ENCODE data around the gene CLEC2D.
"Not testable (repeated sequence)": the region's sequence is repeated elsewhere in the genome, so short reads cannot be mapped to it uniquely, and the experiment has no call there.

The CLEC2D gene

DNA sequence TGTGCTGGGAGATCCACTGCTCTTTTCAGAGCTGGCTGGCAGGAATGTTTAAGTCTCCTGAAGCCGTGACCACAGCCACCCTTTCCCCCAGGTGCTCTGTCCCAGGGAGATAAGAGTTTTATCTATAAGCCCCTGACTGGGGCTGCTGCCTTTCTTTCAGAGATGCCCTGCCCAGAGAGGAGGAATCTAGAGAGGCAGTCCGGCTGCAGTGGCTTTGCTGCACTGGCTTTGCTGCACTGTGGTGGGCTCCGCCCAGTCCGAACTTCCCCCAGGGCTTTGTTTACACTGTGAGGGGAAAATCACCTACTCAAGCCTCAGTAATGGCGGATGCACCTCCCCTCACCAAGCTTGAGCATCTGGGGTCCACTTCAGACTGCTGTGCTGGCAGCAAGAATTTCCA is 15.9 kb downstream of the CLEC2D start:
- peaks cover 17% of the 10 kb centered on the region for H3K36me3 ChIP-seq (ENCODE audit: control insufficient read depth, insufficient read depth, low read length)
- H3K9me3 ChIP-seq (ENCODE audit: control insufficient read depth, insufficient read depth, low read depth, low read length); H3K9ac ChIP-seq (ENCODE audit: low read length): not testable (repeated sequence)

DNA sequence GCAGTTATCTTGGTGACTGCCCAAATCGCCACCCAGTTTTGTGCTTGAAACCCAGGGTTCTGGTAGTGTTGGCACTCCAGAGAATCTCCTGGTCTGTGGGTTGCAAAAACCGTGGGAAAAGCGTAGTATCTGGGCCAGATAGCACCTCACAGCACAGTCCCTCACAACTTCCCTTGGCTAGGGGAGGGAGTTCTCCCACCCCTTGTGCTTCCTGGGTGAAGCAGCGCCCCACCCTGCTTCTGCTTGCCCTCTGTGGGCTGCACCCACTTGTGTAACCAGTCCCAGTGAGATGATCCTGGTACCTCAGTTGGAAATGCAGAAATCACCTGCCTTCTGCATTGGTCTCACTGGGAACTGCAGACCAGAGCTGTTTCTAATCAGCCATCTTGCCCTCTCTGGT is 16.4 kb downstream of the CLEC2D start:
- H3K27ac ChIP-seq (ENCODE audit: low read depth, low read length), result no peak overlapping the region
- H3K4me1 ChIP-seq (ENCODE audit: control insufficient read depth, insufficient read depth, low read length), result 0 out of 2 replicates have a peak, but pooled peaks cover 5% of the 10 kb centered on the region
- no peak overlapping the region for H3K9ac ChIP-seq (ENCODE audit: low read length)
- H3K9me3 ChIP-seq (ENCODE audit: control insufficient read depth, insufficient read depth, low read depth, low read length), result peaks cover 3% of the 10 kb centered on the region; the same call in 1 of the 2 replicates
- no peaks in the 10 kb centered on the region for H3K27me3 ChIP-seq (ENCODE audit: control insufficient read depth, insufficient read depth, low read length)
- H3K36me3 ChIP-seq (ENCODE audit: control insufficient read depth, insufficient read depth, low read length), result peaks cover 17% of the 10 kb centered on the region
- H3K4me3 ChIP-seq (ENCODE audit: low read depth, low read length), result no peak overlapping the region

More for the DNA sequence above, 15.9 kb downstream of the CLEC2D start:
- H3K4me3 ChIP-seq (ENCODE audit: low read depth, low read length); H3K27ac ChIP-seq (ENCODE audit: low read depth, low read length); H3K27me3 ChIP-seq (ENCODE audit: control insufficient read depth, insufficient read depth, low read length); H3K4me1 ChIP-seq (ENCODE audit: control insufficient read depth, insufficient read depth, low read length): not testable (repeated sequence)

- Histone ChIP-seq H3K9ac (ENCODE audit: low read length) (no peak overlapping the region), H3K36me3 (ENCODE audit: control insufficient read depth, insufficient read depth, low read length) (peaks cover 11% of the 10 kb centered on the region; the same call in 1 of the 2 replicates), H3K4me1 (ENCODE audit: control insufficient read depth, insufficient read depth, low read length) (0 out of 2 replicates have a peak, but pooled peaks cover 5% of the 10 kb centered on the region), H3K9me3 (ENCODE audit: control insufficient read depth, insufficient read depth, low read depth, low read length) (peaks cover 3% of the 10 kb centered on the region; the same call in 1 of the 2 replicates), H3K27ac (ENCODE audit: low read depth, low read length) (no peak overlapping the region), H3K4me3 (ENCODE audit: low read depth, low read length) (no peak overlapping the region), H3K27me3 (ENCODE audit: control insufficient read depth, insufficient read depth, low read length) (no peaks in the 10 kb centered on the region)
Observed at GRCh38 chr12:9687228-9687627, 17.7 kb downstream of the CLEC2D start.

DNA sequence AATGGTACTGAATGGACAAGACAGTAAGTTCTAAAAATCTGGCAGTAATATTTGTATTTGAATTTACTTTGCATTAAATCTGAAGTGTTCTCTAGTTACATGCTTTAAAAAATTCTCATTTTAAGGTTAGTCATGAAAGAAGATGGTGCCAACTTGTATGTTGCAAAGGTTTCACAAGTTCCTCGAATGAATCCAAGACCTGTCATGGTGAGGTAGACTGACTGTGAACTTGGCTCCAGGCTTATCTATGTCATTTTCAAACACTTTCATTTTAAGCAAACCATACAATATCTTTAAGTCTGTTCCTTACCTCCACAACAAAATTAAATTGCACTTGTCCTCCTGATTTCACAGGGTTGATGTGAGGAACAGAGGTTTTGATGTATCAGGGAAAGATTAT is 23.4 kb downstream of the CLEC2D start:
- H3K27ac ChIP-seq (ENCODE audit: low read depth, low read length), result no peak overlapping the region
- H3K4me3 ChIP-seq (ENCODE audit: low read depth, low read length), result no peak overlapping the region
- no peaks in the 10 kb centered on the region for H3K27me3 ChIP-seq (ENCODE audit: control insufficient read depth, insufficient read depth, low read length)
- peaks cover 12% of the 10 kb centered on the region for H3K9me3 ChIP-seq (ENCODE audit: control insufficient read depth, insufficient read depth, low read depth, low read length)
- H3K4me1 ChIP-seq (ENCODE audit: control insufficient read depth, insufficient read depth, low read length), result no peaks in the 10 kb centered on the region
- H3K36me3 ChIP-seq (ENCODE audit: control insufficient read depth, insufficient read depth, low read length), result peaks cover 30% of the 10 kb centered on the region
- no peak overlapping the region for H3K9ac ChIP-seq (ENCODE audit: low read length)

- H3K9me3 ChIP-seq (ENCODE audit: control insufficient read depth, insufficient read depth, low read depth, low read length), result peaks cover 12% of the 10 kb centered on the region
- H3K27ac ChIP-seq (ENCODE audit: low read depth, low read length), result no peak overlapping the region
- no peaks in the 10 kb centered on the region for H3K27me3 ChIP-seq (ENCODE audit: control insufficient read depth, insufficient read depth, low read length)
- no peak overlapping the region for H3K4me3 ChIP-seq (ENCODE audit: low read depth, low read length)
- peaks cover 23% of the 10 kb centered on the region for H3K36me3 ChIP-seq (ENCODE audit: control insufficient read depth, insufficient read depth, low read length)
- no peak overlapping the region for H3K9ac ChIP-seq (ENCODE audit: low read length)
- no peaks in the 10 kb centered on the region for H3K4me1 ChIP-seq (ENCODE audit: control insufficient read depth, insufficient read depth, low read length)
Observed at GRCh38 chr12:9694241-9694640, 24.7 kb downstream of the CLEC2D start.

DNA sequence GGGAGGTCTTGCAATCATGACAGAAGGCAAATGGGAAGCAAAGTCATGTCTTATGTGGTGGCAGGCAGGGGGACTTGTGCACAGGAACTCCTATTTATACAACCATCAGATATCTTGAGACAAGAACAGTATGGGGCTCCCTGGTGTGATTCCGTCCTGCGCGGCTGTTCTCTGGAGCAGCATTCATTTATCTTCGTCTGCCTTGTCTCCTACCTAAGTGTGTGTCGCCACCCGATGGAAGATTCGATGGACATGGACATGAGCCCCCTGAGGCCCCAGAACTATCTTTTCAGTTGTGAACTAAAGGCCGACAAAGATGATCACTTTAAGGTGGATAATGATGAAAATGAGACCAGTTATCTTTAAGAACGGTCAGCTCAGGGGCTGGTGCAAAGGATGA is 25.6 kb downstream of the CLEC2D start:
- Histone ChIP-seq H3K36me3 (ENCODE audit: control insufficient read depth, insufficient read depth, low read length) (peaks cover 20% of the 10 kb centered on the region), H3K9me3 (ENCODE audit: control insufficient read depth, insufficient read depth, low read depth, low read length) (peaks cover 12% of the 10 kb centered on the region)
- not testable (repeated sequence) for H3K27me3 ChIP-seq (ENCODE audit: control insufficient read depth, insufficient read depth, low read length); H3K27ac ChIP-seq (ENCODE audit: low read depth, low read length); H3K9ac ChIP-seq (ENCODE audit: low read length); H3K4me3 ChIP-seq (ENCODE audit: low read depth, low read length); H3K4me1 ChIP-seq (ENCODE audit: control insufficient read depth, insufficient read depth, low read length)

DNA sequence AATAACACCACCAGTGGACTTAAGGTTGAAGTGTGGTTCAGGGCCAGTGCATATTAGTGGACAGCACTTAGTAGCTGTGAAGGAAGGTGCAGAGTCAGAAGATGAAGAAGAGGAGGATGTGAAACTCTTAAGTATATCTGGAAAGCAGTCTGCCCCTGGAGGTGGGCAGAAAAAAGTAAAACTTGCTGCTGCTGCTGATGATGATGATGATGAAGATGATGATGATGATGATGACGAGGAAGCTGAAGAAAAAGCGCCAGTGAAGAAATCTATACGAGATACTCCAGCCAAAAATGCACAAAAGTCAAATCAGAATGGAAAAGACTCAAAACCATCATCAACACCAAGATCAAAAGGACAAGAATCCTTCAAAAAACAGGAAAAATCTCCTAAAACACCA is 26.1 kb downstream of the CLEC2D start:
- H3K27ac ChIP-seq (ENCODE audit: low read depth, low read length); H3K9ac ChIP-seq (ENCODE audit: low read length); H3K4me1 ChIP-seq (ENCODE audit: control insufficient read depth, insufficient read depth, low read length); H3K27me3 ChIP-seq (ENCODE audit: control insufficient read depth, insufficient read depth, low read length); H3K4me3 ChIP-seq (ENCODE audit: low read depth, low read length): not testable (repeated sequence)
- Histone ChIP-seq H3K36me3 (ENCODE audit: control insufficient read depth, insufficient read depth, low read length) (peaks cover 20% of the 10 kb centered on the region), H3K9me3 (ENCODE audit: control insufficient read depth, insufficient read depth, low read depth, low read length) (peaks cover 15% of the 10 kb centered on the region)

DNA sequence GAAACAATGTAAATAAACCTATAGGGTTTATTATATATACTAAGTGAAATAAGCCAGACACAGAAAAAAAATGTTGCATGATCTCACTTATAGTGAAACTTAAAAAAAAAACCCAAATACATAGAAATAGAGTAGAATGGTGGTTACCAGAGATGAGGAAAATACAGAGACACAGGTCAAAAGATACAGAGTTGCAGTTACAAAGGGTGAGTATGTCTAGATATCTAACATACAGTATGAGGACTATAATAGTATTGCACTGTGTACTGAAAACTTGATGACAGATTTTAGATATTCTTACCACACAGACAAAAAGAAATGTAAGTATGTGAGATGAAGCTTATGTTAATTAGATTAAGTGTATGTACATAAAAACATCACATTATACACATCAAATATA is 28.1 kb downstream of the CLEC2D start:
- H3K27ac ChIP-seq (ENCODE audit: low read depth, low read length), result no peak overlapping the region
- H3K27me3 ChIP-seq (ENCODE audit: control insufficient read depth, insufficient read depth, low read length), result no peaks in the 10 kb centered on the region
- peaks cover 20% of the 10 kb centered on the region for H3K9me3 ChIP-seq (ENCODE audit: control insufficient read depth, insufficient read depth, low read depth, low read length)
- no peaks in the 10 kb centered on the region for H3K4me1 ChIP-seq (ENCODE audit: control insufficient read depth, insufficient read depth, low read length)
- H3K36me3 ChIP-seq (ENCODE audit: control insufficient read depth, insufficient read depth, low read length), result peaks cover 20% of the 10 kb centered on the region
- H3K9ac ChIP-seq (ENCODE audit: low read length), result no peak overlapping the region
- no peak overlapping the region for H3K4me3 ChIP-seq (ENCODE audit: low read depth, low read length)

DNA sequence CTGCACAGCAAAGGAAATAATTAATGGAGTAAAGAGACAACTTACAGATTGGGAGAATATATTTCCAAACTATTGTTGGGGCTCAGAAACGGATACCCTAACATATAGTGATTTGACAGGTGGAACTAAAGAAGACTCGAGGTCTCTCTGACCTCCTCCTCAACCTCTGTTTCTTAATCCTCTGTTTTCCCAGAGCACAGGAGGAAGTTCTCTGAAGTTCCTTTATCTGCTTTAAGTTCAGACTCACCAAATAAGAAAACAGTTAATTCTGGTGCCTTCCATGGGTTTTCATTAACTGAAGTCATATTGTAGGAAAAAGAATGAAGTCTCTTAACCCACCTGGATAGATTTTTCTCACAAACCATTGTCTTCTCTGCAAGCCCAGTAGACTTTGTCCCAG is 29.2 kb downstream of the CLEC2D start:
- Histone ChIP-seq H3K27ac (ENCODE audit: low read depth, low read length) (no peak overlapping the region), H3K36me3 (ENCODE audit: control insufficient read depth, insufficient read depth, low read length) (peaks cover 15% of the 10 kb centered on the region; the same call in 1 of the 2 replicates), H3K9ac (ENCODE audit: low read length) (no peak overlapping the region), H3K4me3 (ENCODE audit: low read depth, low read length) (no peak overlapping the region), H3K4me1 (ENCODE audit: control insufficient read depth, insufficient read depth, low read length) (no peaks in the 10 kb centered on the region), H3K9me3 (ENCODE audit: control insufficient read depth, insufficient read depth, low read depth, low read length) (peaks cover 20% of the 10 kb centered on the region), H3K27me3 (ENCODE audit: control insufficient read depth, insufficient read depth, low read length) (no peaks in the 10 kb centered on the region)

DNA sequence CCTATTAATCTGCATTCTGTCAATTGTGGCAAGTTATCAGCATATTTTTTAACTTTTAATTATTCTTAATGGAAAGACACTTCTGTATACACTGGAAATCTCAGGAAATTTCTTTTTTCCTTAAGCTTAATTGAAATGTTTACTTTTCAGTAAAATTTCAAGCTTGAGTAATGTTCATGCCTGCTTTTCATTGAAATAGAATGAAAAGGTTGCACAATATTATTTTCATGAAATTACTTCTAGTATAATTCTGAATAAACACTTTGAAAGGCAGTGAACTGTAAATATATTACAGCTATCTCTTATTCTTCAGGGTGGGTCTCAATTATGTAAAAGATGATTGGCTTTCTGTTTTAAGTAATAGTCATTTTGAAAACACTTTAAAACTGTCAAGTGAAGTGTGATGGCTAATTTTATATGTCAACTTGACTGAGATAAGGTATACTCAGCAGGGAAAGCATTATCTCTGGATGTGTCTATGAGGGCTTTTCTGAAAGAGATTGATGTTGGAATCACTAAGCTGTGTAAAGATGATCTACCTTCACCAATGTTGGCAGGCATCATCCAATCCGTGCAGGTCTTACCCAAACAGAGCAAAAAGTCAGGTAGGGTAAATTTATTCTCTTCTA is 29.9 kb downstream of the CLEC2D start:
- no peak overlapping the region for H3K27ac ChIP-seq (ENCODE audit: low read depth, low read length)

DNA sequence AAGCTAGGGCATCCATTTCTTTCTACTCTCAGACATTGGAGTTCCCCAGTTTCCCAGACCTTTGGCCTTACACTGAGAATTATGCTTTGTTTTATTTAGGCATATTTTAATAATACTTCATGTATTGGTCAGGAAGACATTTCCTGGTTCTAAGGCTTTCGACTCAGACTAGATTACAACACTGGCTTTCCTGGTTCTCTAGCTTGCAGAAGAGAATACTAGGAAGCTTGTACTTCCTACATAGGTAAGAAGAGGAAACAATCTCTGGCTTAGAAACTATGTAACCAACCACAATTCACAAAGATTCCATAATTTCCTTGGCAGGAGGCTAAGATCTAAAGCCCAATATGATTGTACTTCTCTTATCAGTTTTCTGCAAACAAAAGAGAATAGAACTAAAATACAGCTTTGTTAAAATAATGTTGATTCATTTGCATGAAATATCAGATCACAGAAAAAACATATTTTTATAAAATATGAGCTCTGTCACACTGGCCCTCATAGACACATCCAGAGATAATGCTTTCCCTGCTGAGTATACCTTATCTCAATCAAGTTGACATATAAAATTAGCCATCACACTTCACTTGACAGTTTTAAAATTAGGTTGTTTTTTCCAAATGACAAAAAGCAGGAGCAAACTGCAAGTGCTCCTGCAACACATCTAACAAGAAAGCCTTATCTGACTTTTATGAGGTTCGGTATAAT is 30.5 kb downstream of the CLEC2D start:
- Histone ChIP-seq H3K4me1 (ENCODE audit: control insufficient read depth, insufficient read depth, low read length) (no peaks in the 10 kb centered on the region), H3K36me3 (ENCODE audit: control insufficient read depth, insufficient read depth, low read length) (peaks cover 5% of the 10 kb centered on the region; the same call in 1 of the 2 replicates), H3K9me3 (ENCODE audit: control insufficient read depth, insufficient read depth, low read depth, low read length) (peaks cover 20% of the 10 kb centered on the region), H3K9ac (ENCODE audit: low read length) (no peak overlapping the region), H3K27ac (ENCODE audit: low read depth, low read length) (no peak overlapping the region), H3K27me3 (ENCODE audit: control insufficient read depth, insufficient read depth, low read length) (no peaks in the 10 kb centered on the region), H3K4me3 (ENCODE audit: low read depth, low read length) (no peak overlapping the region)

More for the DNA sequence above, 29.9 kb downstream of the CLEC2D start:
- Histone ChIP-seq H3K9ac (ENCODE audit: low read length) (no peak overlapping the region), H3K27me3 (ENCODE audit: control insufficient read depth, insufficient read depth, low read length) (no peaks in the 10 kb centered on the region), H3K4me1 (ENCODE audit: control insufficient read depth, insufficient read depth, low read length) (no peaks in the 10 kb centered on the region), H3K9me3 (ENCODE audit: control insufficient read depth, insufficient read depth, low read depth, low read length) (peaks cover 20% of the 10 kb centered on the region), H3K4me3 (ENCODE audit: low read depth, low read length) (no peak overlapping the region), H3K36me3 (ENCODE audit: control insufficient read depth, insufficient read depth, low read length) (peaks cover 11% of the 10 kb centered on the region; the same call in 1 of the 2 replicates)

Data from HUES6 (cell line).